Activated T-cell treated with anti-CD3 and anti-CD28 coated beads, Interleukin-2, amount 50 U/mL, for 24 hours (primary cell): Measurements from ENCODE around the gene MFAP4.

Experiments
- DNase-seq: peaks from one replicate; pipeline ENCODE4 v3.0.0-alpha.2; 2020
- H3K27ac Mint-ChIP-seq: 2 replicates; pipeline ENCODE4 v1.8.0; 2020; ENCODE audit warnings: mild to moderate bottlenecking, mixed read lengths
- H3K27me3 Mint-ChIP-seq: 2 replicates; pipeline ENCODE4 v1.8.0; 2020; ENCODE audit warnings: mixed read lengths
- H3K36me3 Mint-ChIP-seq: 2 replicates; pipeline ENCODE4 v1.8.0; 2020; ENCODE audit warnings: low read depth, mixed read lengths
- H3K4me1 Mint-ChIP-seq: 2 replicates; pipeline ENCODE4 v1.8.0; 2020; ENCODE audit warnings: low read depth, mixed read lengths
- H3K4me3 Mint-ChIP-seq: 2 replicates; pipeline ENCODE4 v1.8.0; 2020; ENCODE audit warnings: mild to moderate bottlenecking, moderate library complexity, mixed read lengths
- H3K9me3 Mint-ChIP-seq: 2 replicates; pipeline ENCODE4 v1.8.0; 2020; ENCODE audit warnings: mixed read lengths

The MFAP4 gene

GRCh38 chr17:19383681-19384470, 3.1 kb downstream of the MFAP4 start:
- Mint-ChIP-seq H3K4me1 (peaks cover 12% of the 10 kb centered on the region), H3K36me3 (peaks cover 47% of the 10 kb centered on the region), H3K27ac (no peak overlapping the region), H3K27me3 (no peaks in the 10 kb centered on the region), H3K9me3 (no peaks in the 10 kb centered on the region), H3K4me3 (no peak overlapping the region)
- DNase-seq, result peak; percentile 16

GRCh38 chr17:19382531-19383444, 4.2 kb downstream of the MFAP4 start:
- DNase-seq, result peak; percentile 11
- peaks cover 15% of the 10 kb centered on the region for H3K4me1 Mint-ChIP-seq
- H3K36me3 Mint-ChIP-seq, result peaks cover 49% of the 10 kb centered on the region
- no peak overlapping the region for H3K4me3 Mint-ChIP-seq
- H3K9me3 Mint-ChIP-seq, result no peaks in the 10 kb centered on the region
- H3K27me3 Mint-ChIP-seq, result no peaks in the 10 kb centered on the region
- no peak overlapping the region for H3K27ac Mint-ChIP-seq

GRCh38 chr17:19381741-19382444, 5.1 kb downstream of the MFAP4 start:
- Mint-ChIP-seq H3K36me3 (peaks cover 54% of the 10 kb centered on the region), H3K27ac (no peak overlapping the region), H3K9me3 (no peaks in the 10 kb centered on the region), H3K4me3 (no peak overlapping the region), H3K27me3 (no peaks in the 10 kb centered on the region), H3K4me1 (peaks cover 14% of the 10 kb centered on the region)
- peak; percentile 23 for DNase-seq

GRCh38 chr17:19381361-19381740, 5.6 kb downstream of the MFAP4 start:
- no peak overlapping the region for H3K4me3 Mint-ChIP-seq
- no peak overlapping the region for H3K27ac Mint-ChIP-seq
- H3K9me3 Mint-ChIP-seq, result no peaks in the 10 kb centered on the region
- H3K4me1 Mint-ChIP-seq, result peaks cover 14% of the 10 kb centered on the region
- H3K36me3 Mint-ChIP-seq, result peaks cover 54% of the 10 kb centered on the region
- H3K27me3 Mint-ChIP-seq, result no peaks in the 10 kb centered on the region
- peak; percentile 19 for DNase-seq

GRCh38 chr17:19380481-19381301, 6.3 kb downstream of the MFAP4 start:
- DNase-seq, result peak; percentile 27
- Mint-ChIP-seq H3K27me3 (no peaks in the 10 kb centered on the region), H3K27ac (no peak overlapping the region), H3K36me3 (peaks cover 54% of the 10 kb centered on the region), H3K4me3 (no peak overlapping the region), H3K4me1 (peaks cover 14% of the 10 kb centered on the region), H3K9me3 (no peaks in the 10 kb centered on the region)

- DNase-seq, result no peak
- H3K9me3 Mint-ChIP-seq, result no peaks in the 10 kb centered on the region
- H3K27ac Mint-ChIP-seq, result peak overlapping the region; percentile 74
- peak overlapping the region; percentile 95 for H3K4me3 Mint-ChIP-seq
- no peaks in the 10 kb centered on the region for H3K27me3 Mint-ChIP-seq
- H3K4me1 Mint-ChIP-seq, result peaks cover 16% of the 10 kb centered on the region
- H3K36me3 Mint-ChIP-seq, result peaks cover 43% of the 10 kb centered on the region
Measured at GRCh38 chr17:19379361-19380065, 7.5 kb downstream of the MFAP4 start.

GRCh38 chr17:19378416-19379360, 8.3 kb downstream of the MFAP4 start, which contains the start of gene MAPK7:
Gene MAPK7 (plus strand): TSS chr17:19378498. CDS start chr17:19378901, 403 bp downstream.
- Mint-ChIP-seq H3K4me1 (peaks cover 17% of the 10 kb centered on the region), H3K27ac (peak within 1 kb of the TSS; percentile 99), H3K27me3 (no peaks in the 10 kb centered on the region), H3K9me3 (no peaks in the 10 kb centered on the region), H3K4me3 (peak within 1 kb of the TSS; percentile 95), H3K36me3 (peaks cover 36% of the 10 kb centered on the region)
- no peak for DNase-seq

GRCh38 chr17:19377602-19378415, 9.2 kb downstream of the MFAP4 start:
- no peaks in the 10 kb centered on the region for H3K27me3 Mint-ChIP-seq
- H3K4me1 Mint-ChIP-seq, result peaks cover 17% of the 10 kb centered on the region
- peak overlapping the region; percentile 99 for H3K27ac Mint-ChIP-seq
- no peaks in the 10 kb centered on the region for H3K9me3 Mint-ChIP-seq
- H3K36me3 Mint-ChIP-seq, result peaks cover 32% of the 10 kb centered on the region
- peak; percentile 96 for DNase-seq
- H3K4me3 Mint-ChIP-seq, result peak overlapping the region; percentile 95

GRCh38 chr17:19376811-19377210, 10.2 kb downstream of the MFAP4 start:
- DNase-seq, result no peak
- Mint-ChIP-seq H3K4me1 (peaks cover 23% of the 10 kb centered on the region), H3K36me3 (peaks cover 29% of the 10 kb centered on the region), H3K4me3 (peak overlapping the region; percentile 95), H3K27ac (peak overlapping the region; percentile 99), H3K27me3 (no peaks in the 10 kb centered on the region), H3K9me3 (no peaks in the 10 kb centered on the region)

- no peaks in the 10 kb centered on the region for H3K9me3 Mint-ChIP-seq
- H3K4me1 Mint-ChIP-seq, result peaks cover 32% of the 10 kb centered on the region
- H3K27me3 Mint-ChIP-seq, result no peaks in the 10 kb centered on the region
- no peak overlapping the region for H3K27ac Mint-ChIP-seq
- no peak overlapping the region for H3K4me3 Mint-ChIP-seq
- no peak for DNase-seq
- H3K36me3 Mint-ChIP-seq, result peaks cover 20% of the 10 kb centered on the region
Measured at GRCh38 chr17:19375732-19376131, 11.3 kb downstream of the MFAP4 start.

GRCh38 chr17:19374136-19374535, 12.9 kb downstream of the MFAP4 start:
- Mint-ChIP-seq H3K36me3 (peaks cover 7% of the 10 kb centered on the region), H3K27ac (no peak overlapping the region), H3K4me1 (peaks cover 45% of the 10 kb centered on the region), H3K9me3 (no peaks in the 10 kb centered on the region), H3K27me3 (no peaks in the 10 kb centered on the region), H3K4me3 (no peak overlapping the region)
- no peak for DNase-seq
